IMR-90 (cell line): Measurements from ENCODE around the gene OTUD5. TPM values are rescaled to one million over a fixed set of nuclear protein-coding genes. Genes with fewer than 3 reads are reported as not detected.

Experiments
- ATAC-seq: fragments of 200-7000 bp; cut with Tn5 transposase; 2 replicates; pipeline ENCODE4 v1.9.1; 2020; ENCODE audit warnings: low read depth, mild to moderate bottlenecking, moderate library complexity
- BruUV-seq: library from RNA; stranded (reverse); fragments of 400-500 nt; replicated peaks from 2 replicates; lab custom pipeline; 2021; lab: Mats Ljungman, UMichigan
- CTCF ChIA-PET: fragments of 300-600 bp; formaldehyde crosslinking; extraction: SDS; loops from one replicate; lab custom pipeline; 2021; ENCODE audit warnings: antibody characterized with exemption; lab: Yijun Ruan, JAX
- POLR2A ChIA-PET: fragments of 300-600 bp; sonication (Branson Sonifier 250); formaldehyde crosslinking; loops from one replicate; lab custom pipeline; 2022; ENCODE audit warnings: antibody characterized with exemption; ENCODE audit not compliant: unreplicated experiment; lab: Charles Lee
- DNase-seq: peaks from one replicate; pipeline ENCODE4 v3.0.0; 2013
- H2AFZ ChIP-seq: replicated peaks from 2 replicates; pipeline ENCODE3; 2013; ENCODE audit warnings: low read length, mild to moderate bottlenecking; ENCODE audit not compliant: poor library complexity
- H2AK5ac ChIP-seq: 2 replicates; pipeline ENCODE4 v1.6.1; 2013; ENCODE audit warnings: low read depth, low read length, inconsistent platforms
- H2AK9ac ChIP-seq: replicated peaks from 2 replicates; pipeline ENCODE3; 2013; ENCODE audit warnings: mild to moderate bottlenecking, low read depth, low read length, moderate library complexity; ENCODE audit not compliant: poor library complexity
- H2BK120ac ChIP-seq: 2 replicates; pipeline ENCODE4 v1.6.1; 2013; ENCODE audit warnings: low read depth, low read length, inconsistent platforms
- H2BK15ac ChIP-seq: 3 replicates; pipeline ENCODE4 v1.6.1; 2013; ENCODE audit warnings: low read depth, low read length, inconsistent platforms
- H2BK20ac ChIP-seq: 2 replicates; pipeline ENCODE4 v1.6.1; 2013; ENCODE audit warnings: low read depth, mild to moderate bottlenecking, inconsistent platforms, low read length, moderate library complexity
- H2BK5ac ChIP-seq: 2 replicates; pipeline ENCODE4 v1.6.1; 2013; ENCODE audit warnings: mild to moderate bottlenecking, low read depth, low read length, inconsistent platforms; ENCODE audit not compliant: poor library complexity, severe bottlenecking
- H3K14ac ChIP-seq: replicated peaks from 2 replicates; pipeline ENCODE4 v1.6.1; 2013; ENCODE audit warnings: low read depth, low read length, inconsistent platforms
- H3K18ac ChIP-seq: 2 replicates; pipeline ENCODE4 v1.6.1; 2013; ENCODE audit warnings: low read depth, low read length, control low read depth
- H3K23ac ChIP-seq: 2 replicates; pipeline ENCODE4 v1.6.1; 2013; ENCODE audit warnings: low read depth, low read length, inconsistent platforms
- H3K27ac ChIP-seq: 2 replicates; pipeline ENCODE4 v1.5.1; 2013; ENCODE audit warnings: mild to moderate bottlenecking, control low read depth, low read length; ENCODE audit not compliant: insufficient read depth
- H3K27me3 ChIP-seq: 2 replicates; pipeline ENCODE4 v1.6.1; 2013; ENCODE audit warnings: low read length; ENCODE audit not compliant: control insufficient read depth, insufficient read depth
- H3K36me3 ChIP-seq: 2 replicates; pipeline ENCODE4 v1.6.1; 2013; ENCODE audit warnings: low read length, mixed read lengths; ENCODE audit not compliant: control insufficient read depth, insufficient read depth
- H3K4ac ChIP-seq: 2 replicates; pipeline ENCODE4 v1.6.1; 2013; ENCODE audit warnings: low read depth, low read length, inconsistent platforms
- H3K4me1 ChIP-seq: 2 replicates; pipeline ENCODE4 v1.6.1; 2013; ENCODE audit warnings: low read length, mixed read lengths; ENCODE audit not compliant: control insufficient read depth, insufficient read depth
- H3K4me2 ChIP-seq: 2 replicates; pipeline ENCODE4 v1.6.1; 2013; ENCODE audit warnings: low read depth, mild to moderate bottlenecking, control low read depth, low read length, moderate library complexity
- H3K4me3 ChIP-seq: 2 replicates; pipeline ENCODE4 v1.5.1; 2013; ENCODE audit warnings: low read depth, mild to moderate bottlenecking, control low read depth, low read length, moderate library complexity; ENCODE audit not compliant: insufficient read depth
- H3K56ac ChIP-seq: 2 replicates; pipeline ENCODE4 v1.6.1; 2013; ENCODE audit warnings: low read length, inconsistent platforms; ENCODE audit not compliant: insufficient read depth; ENCODE audit errors: extremely low read depth
- H3K79me1 ChIP-seq, 2 experiments: 2 replicates each; pipeline ENCODE4 v1.6.1; 2013; ENCODE audit warnings: low read length in 2 of 2, inconsistent platforms in 1 of 2, low read depth in 1 of 2
- H3K9ac ChIP-seq: 2 replicates; pipeline ENCODE4 v1.6.1; 2013; ENCODE audit warnings: low read depth, low read length, control low read depth
- H3K9me1 ChIP-seq: 2 replicates; pipeline ENCODE4 v1.6.1; 2013; ENCODE audit warnings: low read length, inconsistent platforms; ENCODE audit not compliant: insufficient read depth
- H3K9me3 ChIP-seq: 2 replicates; pipeline ENCODE4 v1.6.1; 2013; ENCODE audit warnings: low read length; ENCODE audit not compliant: control insufficient read depth, insufficient read depth
- H4K20me1 ChIP-seq: 2 replicates; pipeline ENCODE4 v1.6.1; 2013; ENCODE audit warnings: low read length, inconsistent platforms; ENCODE audit not compliant: insufficient read depth
- H4K5ac ChIP-seq: 2 replicates; pipeline ENCODE4 v1.6.1; 2013; ENCODE audit warnings: mild to moderate bottlenecking, low read depth, low read length, control low read depth
- H4K8ac ChIP-seq, 2 experiments: 2 replicates each; pipeline ENCODE4 v1.6.1; 2013; ENCODE audit warnings: low read depth in 2 of 2, low read length in 2 of 2, control low read depth in 1 of 2, inconsistent platforms in 1 of 2
- H4K91ac ChIP-seq: 2 replicates; pipeline ENCODE4 v1.6.1; 2013; ENCODE audit warnings: low read depth, low read length, inconsistent platforms; ENCODE audit not compliant: insufficient read depth
- RCOR1 ChIP-seq: IDR thresholded peaks from 2 replicates; pipeline ENCODE4 v1.6.1; 2012; ENCODE audit warnings: mild to moderate bottlenecking, low read length, improper control_type of control experiment; ENCODE audit not compliant: insufficient replicate concordance
- WGBS, 2 experiments: methylation state at CpG; one replicate each; pipeline versions ENCODE4 v1.1.5 to v1.1.7; 2013; ENCODE audit warnings: missing lambda C conversion rate in 2 of 2; ENCODE audit not compliant: insufficient read length in 1 of 2; ENCODE audit errors: extremely low coverage in 2 of 2; 5-methylcytosine and 5-hydroxymethylcytosine counted together
- dilution Hi-C: fragments of 300-500 bp; cut with HindIII; formaldehyde crosslinking; loops from one replicate; pipeline ENCODE4 v1.14.3; 2018; ENCODE audit warnings: low sequenced_read_pairs; ENCODE audit not compliant: unreplicated experiment
- in situ Hi-C: fragments of 300-500 bp; cut with MboI; formaldehyde crosslinking; loops from 3 replicates; pipeline ENCODE4 v1.14.3; 2019; ENCODE audit warnings: low sequenced_read_pairs, inconsistent platforms, mixed read lengths
- intact Hi-C: fragments of 100-400 bp; cut with micrococcal nuclease; formaldehyde crosslinking; loops from 2 replicates; pipeline ENCODE4 v1.10.0; 2022
- polyA plus RNA-seq, 3 experiments: library from polyadenylated mRNA; depleted of rRNA; stranded (reverse); fragments of >200 nt; gene quantifications; 2 replicates each; pipeline ENCODE4 v1.2.3, GENCODE V29; 2012; ENCODE audit warnings: low replicate concordance in 1 of 3
- total RNA-seq: library from RNA; depleted of rRNA; stranded (reverse); fragments of >200 nt; gene quantifications from 2 replicates; pipeline ENCODE4 v1.2.3, GENCODE V29; 2012

Gene OTUD5
- total and polyA plus RNA-seq, 2 of the 4 experiments (the other 2 are of a cell fraction): 30.6 to 50.4 TPM

- ChIA-PET CTCF (no interaction called here), POLR2A (no interaction called here)
- Histone ChIP-seq H3K9ac (no peak overlapping the region), H2BK20ac (no peak overlapping the region), H2AK5ac (no peak overlapping the region), H4K20me1 (no peaks in the 10 kb centered on the region), H4K91ac (no peak overlapping the region), H3K4ac (no peak overlapping the region), H3K23ac (no peak overlapping the region), H3K56ac (no peak overlapping the region), H3K14ac (no peak overlapping the region), H2AFZ (no peak overlapping the region), H3K4me2 (no peak overlapping the region), H3K9me1 (no peaks in the 10 kb centered on the region), H3K27me3 (no peaks in the 10 kb centered on the region), H3K9me3 (peaks cover 2% of the 10 kb centered on the region; the same call in 1 of the 2 replicates), H3K4me3 (no peak overlapping the region), H4K5ac (no peak overlapping the region), H2AK9ac (no peak overlapping the region), H2BK5ac (no peak overlapping the region), H2BK120ac (no peak overlapping the region), H3K27ac (no peak overlapping the region), H3K18ac (no peak overlapping the region), H3K4me1 (no peaks in the 10 kb centered on the region), H2BK15ac (no peak overlapping the region), H3K36me3 (peaks cover 27% of the 10 kb centered on the region), H3K79me1 (no peaks in the 10 kb centered on the region), H4K8ac (no peak overlapping the region)
- dilution Hi-C loops: no loop called here
- TF ChIP-seq RCOR1: no peak
- BruUV-seq: no TSS peak
- ATAC-seq (no peak), DNase-seq (no peak)
- in situ Hi-C loops: no loop called here
- intact Hi-C loops: no loop called here
- no CpG with 5 or more reads among the region's 5 CpGs for WGBS, 2 experiments
Observed at GRCh38 chrX:48978226-48978625, 20.8 kb upstream of the OTUD5 start.
